SW480 (cell line): ENCODE data around the gene MPRIP.

ENCODE experiments used
- DNase-seq: peaks from one replicate; pipeline ENCODE4 v3.0.0-alpha.2; 2016; ENCODE audit warnings: low spot score

MPRIP gene

DNA sequence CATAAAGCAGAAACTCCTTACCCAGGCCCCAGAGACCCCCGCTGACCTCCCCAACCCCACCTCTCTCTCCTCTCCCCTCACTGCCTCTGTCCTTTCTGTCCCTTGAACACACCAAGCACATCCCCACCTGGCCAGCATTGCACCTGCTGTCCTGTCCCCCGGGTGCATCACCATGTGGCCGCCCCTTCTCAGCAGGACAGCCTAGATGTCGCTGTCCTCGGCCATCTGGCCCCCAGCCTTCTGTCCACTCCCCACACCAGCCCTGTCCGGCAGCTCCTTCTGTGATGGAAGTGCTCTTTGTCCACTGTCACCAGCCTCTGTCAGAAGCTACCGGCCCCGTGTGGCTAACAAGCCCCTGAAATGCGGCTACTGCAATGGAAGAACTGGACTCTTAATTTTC is 12.3 kb upstream of the MPRIP start:
- no peak for DNase-seq

DNA sequence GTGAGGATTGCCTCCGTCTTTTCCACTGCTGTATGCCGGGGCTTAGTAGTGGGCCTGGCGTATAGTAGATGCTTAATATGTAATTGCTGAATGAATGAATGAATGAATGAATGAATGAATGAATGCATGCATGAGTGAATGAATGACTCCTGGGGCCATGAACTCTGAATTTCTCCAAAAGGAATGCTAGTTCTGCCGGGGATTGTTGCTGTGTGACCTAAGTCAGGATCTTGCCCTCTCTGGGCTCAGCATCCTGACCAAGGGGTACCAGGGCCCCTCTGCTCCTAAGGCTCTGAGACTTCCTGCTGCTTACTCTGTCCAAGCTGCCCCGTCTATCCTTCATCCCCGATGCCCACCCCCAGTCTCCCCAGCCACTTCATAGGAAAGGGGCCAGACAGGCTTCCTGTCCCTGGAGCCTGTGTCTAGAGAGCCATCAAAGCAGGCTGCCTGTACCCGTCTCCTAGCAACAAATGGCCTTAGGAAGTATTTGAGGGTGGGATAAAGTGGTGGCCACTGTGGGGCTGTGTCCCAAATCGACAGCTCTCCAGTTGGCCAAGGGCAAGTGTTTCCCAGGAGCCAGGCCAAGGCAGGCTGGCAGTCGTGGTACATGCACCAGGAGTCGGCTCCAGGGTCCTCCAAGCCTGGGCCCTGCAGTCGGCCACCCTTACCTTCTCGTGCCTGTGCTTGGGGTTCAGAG is 11.6 kb upstream of the MPRIP start:
- DNase-seq = no peak

DNA sequence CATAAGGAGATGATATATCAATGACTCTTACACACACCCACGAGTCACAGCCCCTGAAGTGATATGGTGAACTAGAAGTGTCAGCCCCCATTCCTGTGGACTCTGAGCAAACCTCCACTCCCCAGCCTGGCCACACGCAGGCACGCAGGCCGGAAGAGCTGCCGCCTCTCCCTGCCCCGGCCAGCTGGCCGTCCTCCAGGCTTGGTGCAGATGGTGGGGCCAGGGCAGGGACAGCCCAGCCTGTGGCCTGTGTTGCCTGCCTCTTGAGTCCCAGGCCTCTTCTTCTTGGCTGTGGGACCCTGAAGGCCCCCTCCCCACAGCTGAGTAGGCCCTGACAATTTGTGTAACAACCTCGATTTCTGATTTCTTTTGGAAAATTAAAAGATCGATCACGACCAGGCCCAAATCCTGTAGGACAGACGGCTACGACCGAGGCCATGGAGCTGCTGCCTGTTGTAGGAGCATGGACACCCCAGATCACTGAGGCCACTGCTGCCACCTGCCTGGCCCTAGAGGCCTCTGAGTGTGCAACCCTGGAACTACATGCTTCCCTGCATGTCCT is 10.0 kb upstream of the MPRIP start:
- peak; percentile 84 for DNase-seq

DNA sequence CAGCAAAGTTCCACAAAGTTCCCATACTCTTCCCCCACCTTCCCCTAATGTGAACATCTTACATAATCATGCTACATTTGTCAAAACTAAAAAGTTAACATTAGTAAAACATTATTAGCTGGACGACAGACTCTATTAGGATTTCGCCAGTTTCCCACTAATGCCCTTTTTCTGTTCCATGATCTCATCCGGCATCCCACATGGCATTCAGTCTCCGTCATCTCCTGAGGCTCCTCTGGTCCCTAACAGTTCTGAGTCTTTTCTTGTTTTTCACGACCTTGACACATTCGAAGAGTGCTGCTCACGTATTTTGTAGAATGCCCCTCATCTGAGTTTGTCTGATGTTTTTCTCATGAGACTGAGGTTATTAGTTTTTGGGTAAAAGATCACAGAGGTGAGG is 8.8 kb upstream of the MPRIP start:
- DNase-seq = no peak

DNA sequence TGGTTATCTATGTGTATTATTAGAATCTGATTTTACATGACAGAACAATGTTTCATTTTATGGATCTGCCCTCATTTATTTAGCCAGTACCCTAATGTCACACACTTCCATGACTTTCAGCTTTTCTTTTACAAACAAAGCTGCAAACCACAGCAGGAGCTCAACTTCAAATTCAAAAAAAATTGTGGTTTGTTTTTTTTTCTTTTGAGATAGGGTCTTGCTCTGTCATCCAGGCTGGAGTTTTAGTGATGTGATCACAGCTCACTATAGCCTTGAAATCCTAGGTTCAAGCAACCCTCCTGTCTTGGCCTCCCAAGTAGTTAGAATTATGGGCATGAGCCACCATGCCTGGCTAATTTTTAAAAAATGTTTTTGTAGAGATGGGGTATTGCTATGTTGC is 8.2 kb upstream of the MPRIP start:
- DNase-seq = no peak

DNA sequence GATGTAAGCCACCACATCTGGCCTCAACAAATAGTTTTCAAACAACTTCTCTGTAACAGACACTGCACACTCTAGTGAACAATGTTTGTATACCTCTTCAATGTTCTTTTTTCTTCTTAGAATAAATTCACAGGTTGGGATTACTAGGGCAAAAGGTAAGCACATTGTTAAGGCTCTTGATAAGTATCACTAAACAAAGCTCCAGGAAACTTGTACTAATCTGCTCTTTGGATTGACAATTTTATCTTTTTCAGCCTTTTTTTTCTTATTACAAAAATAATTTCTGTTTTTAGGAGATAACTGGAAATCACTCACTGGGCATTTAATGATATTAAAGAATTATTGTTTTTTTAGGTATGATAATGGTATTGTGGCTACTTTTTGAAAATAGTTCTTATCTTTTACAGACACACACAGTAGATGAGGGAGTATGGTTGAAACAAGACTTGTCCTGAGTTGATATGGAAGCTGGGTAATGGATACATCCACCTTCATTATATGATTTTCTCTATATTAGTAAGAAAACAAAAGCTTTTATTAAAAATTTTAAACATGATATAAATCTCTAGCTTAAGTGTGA is 7.7 kb upstream of the MPRIP start:
- DNase-seq = no peak

DNA sequence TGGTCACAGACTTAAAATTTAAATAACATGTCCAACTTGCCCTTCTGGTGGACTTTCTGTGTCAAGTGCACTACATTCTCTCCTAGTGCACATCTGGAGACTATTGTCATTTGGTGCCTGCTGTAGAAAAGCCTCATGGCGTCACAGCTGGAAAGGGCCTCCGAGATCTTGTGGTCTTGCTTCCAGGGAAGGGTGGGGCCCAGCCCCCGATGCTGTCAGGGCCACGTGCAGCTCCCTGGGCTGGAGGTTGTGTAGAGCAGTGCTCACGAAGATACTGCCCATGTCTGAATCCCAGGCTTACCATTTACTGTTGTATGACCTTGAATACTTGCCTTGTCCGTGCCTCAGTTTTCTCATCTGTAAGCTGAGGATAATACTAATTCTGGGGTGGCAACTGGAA is 6.8 kb upstream of the MPRIP start:
- no peak for DNase-seq

DNA sequence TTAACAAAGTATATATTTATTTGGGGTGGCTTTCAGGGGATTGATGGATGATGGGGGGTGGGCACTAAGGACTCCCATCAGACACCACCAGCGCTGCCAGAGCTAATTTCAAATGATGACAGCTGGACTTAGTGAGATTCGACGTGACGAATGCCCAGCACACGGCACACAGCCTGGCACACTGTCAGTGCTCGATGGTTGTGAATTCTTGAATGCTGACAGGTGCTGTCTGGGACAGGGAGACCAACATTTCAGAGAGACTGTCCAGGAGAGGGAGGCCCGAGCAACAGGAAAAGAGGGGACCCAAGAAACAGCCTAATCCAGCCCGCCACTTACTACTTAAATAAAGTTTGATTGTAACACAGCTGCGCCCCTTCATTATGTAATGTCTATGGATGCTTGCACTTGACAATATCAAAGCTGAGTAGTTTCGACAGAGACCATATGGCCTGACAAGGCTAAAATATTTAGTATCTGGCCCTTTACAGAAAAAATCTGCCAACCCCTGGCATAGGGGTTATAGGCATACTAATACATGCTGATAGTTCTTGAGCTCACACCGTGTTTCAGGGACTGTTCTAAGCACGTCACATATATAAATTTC is 6.2 kb upstream of the MPRIP start:
- no peak for DNase-seq

DNA sequence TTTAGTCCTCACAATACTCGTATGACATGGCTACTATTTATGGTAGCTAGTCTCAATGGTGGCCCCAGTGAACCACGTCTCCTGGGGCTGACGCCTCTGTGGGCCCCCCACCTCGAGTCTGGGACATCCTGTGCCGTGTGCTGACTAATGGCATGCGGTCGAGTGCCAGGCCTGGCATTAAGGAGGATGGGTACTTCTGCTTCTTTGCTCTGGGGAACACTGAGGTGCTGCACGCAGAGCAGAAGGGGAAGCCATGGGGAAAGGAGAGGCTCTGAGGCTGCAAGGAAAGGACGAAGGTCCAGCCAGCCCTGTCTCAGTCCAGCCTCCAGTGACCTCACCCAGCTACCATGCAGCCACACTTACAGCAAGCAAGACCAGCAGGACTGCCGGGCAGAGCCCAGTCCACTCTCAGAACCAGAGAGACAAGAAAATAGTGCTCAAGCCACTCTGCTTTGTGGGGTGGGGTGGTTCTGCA is 5.7 kb upstream of the MPRIP start:
- no peak for DNase-seq

DNA sequence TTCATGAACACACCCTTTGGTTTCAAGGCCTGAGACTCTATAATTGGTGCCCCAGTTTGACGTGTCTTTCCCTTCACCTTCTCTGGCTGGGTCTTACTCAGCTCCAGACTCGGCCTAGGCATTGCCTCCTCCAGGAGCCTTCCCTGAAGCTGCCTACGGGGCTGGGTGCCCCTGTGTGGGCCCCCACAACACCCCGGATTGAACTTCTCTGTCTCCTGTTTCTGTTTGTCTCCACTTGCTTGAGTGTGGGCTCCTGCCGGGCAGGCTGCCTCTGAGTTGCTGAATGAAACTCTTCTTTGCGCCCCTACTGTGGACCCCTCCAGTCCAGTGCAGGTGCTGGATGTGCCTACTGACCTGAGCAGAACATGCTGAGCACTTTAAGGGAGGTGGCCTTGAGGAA is 2.3 kb upstream of the MPRIP start:
- no peak for DNase-seq

DNA sequence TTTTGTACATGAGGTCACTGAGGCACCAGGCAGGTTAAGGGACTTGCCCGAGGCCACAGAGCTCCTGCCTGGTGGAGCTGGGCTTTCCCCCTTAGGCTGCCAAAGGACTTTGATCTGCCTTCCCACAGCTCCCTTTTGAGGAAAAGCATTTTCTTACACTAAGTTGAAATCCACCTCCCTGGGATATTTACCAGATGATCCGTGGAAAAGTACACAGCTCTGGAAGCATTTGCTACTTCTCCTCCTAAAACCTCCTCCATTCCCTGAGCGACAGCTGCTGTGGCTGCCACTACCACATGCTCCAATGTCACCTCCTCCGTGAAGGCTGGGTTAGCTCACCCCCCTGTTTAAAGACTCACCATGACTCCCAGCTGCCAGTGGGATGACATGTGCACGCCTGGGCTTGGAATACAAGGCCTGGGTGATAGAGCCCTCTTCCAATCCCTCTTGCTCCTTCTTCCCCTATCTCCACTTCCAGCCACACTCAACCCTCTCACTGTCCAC is 1.2 kb upstream of the MPRIP start:
- DNase-seq = peak; percentile 75

DNA sequence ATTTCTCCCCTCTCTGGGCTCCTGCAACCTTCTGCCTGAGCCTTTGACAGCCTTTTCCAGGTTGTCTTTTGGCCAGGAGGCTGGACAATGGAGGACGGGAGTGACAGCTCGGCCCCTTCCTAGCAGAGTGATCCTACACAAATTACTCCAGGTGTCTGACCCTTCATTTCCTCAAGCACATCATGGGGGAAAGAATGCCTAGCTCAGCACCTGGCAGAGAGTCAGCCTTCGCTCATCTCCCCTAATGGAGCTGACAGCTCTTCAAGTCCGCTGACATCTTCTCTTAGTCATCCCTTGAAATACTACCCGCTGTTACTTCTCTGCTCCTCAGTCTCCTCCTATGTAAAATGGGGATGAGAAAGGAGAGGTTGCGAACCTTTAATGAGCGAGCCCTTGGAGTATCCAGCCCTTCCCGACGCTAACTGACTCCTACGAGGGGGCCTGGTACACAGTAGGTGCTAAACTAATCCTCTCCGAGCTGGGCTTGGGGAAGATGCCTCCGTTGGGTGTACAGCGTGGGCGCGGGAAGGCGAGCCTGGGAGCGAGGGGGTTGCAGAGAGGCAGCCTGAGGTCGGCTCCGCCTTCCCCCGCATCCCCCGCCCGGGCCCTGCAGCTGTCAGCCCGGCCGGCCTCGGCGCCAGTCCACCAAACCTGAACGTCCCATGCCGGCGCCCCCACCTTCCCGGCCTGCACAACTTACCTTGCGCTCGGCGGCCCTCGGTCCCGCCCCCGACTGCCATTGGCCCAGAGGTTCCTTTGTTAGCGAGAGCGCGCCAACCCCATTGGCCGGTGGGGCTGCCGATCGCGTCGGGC is 480 bp upstream of the MPRIP start:
- DNase-seq = peak; percentile 98

DNA sequence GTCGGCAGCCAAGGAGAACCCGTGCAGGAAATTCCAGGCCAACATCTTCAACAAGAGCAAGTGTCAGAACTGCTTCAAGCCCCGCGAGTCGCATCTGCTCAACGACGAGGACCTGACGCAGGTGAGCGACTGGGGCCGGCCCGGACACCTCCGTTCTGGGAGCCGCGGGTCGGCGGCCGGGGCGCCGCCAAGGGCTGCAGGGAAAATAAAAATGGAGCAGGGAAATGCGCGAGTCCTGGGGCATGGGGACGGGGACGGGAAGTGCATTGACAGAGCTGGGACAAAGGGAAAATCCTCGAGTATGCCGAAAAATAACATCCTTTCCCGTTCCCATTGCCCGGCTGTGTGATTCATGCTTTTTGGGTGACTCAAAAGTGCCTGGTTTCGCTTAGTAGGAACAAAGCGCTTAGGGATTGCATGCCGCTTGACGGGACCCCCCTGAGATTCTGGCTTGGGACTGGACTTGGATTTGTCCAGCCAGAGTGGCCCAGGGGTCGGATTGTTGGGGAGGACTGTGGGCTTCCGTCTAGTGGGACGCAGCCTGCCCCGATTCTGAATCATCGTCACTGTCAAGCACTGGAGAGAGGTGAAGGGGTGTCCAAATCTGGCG is 699 bp downstream of the MPRIP start:
- no peak for DNase-seq

DNA sequence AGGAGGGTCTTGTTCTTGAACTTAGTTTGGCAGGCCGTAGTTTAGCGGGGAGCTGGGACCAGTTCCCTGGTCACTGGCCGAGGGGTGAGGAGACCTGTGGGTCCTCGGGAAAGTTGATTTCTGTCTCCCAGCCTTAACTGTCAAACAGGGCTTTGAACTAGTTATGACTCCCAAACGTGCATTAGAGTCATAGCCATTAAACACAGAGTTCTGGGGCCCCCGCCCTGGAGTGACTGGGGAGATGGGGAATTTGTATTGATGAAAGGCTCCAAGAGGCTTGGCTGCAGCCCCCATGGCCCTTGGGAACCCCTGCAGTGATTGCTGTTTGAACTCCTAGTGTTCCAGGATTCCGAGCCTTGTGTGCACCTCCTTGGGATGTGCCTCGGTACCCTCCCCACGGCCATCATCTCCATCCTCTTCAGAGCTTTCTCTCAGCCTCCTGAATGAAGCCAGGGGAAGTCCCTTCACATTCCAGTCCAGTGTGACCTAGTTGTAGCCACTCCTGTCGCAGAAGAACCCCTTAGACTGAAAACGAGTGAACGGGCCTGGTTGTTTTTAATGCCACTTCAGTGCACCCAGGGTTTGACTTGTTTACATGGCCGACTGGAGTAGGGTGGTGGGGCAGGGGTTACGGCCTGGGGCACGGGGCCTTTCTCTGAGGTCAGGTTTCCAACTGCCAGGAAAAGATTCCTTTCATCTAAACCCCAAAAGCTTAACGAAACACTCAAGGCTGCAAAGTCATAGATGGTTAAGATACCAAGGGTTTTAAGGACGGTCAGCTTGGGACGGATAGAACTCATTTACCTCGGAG is 1.4 kb downstream of the MPRIP start:
- no peak for DNase-seq

DNA sequence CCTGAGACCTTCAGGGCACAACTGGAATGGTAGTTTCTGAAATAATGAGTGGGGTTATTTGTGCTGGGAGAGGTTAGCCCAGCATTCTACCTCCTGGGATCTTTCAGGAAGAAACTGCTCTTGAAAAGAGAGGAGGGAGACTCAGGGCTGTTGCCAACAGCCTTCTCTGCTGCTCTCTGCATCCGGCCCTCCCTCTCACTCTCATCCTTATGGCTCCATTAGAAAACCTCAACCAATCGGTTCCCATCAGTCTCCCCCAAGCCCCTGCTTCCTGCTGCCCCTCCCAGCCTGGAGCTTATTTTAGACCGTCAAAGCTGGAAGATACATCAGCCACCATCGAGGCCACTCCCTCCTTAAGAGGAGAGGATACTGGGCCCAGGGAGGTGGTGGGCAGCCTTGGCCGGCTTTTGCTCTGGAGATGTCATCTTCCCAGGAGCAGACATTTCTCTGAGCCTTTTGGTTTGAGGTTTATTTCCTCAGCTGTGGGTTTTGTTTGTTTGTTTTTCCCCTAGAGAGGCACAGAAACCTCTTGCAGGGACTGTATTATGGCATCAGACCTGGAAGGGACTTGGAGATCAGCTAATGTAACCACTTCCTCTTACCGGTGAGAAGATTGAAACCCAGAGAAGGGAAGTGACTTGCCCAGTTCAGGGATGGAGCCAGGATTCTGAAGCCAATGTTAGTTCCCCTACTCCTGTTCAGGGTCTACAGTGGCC is 2.7 kb downstream of the MPRIP start:
- peak; percentile 63 for DNase-seq

DNA sequence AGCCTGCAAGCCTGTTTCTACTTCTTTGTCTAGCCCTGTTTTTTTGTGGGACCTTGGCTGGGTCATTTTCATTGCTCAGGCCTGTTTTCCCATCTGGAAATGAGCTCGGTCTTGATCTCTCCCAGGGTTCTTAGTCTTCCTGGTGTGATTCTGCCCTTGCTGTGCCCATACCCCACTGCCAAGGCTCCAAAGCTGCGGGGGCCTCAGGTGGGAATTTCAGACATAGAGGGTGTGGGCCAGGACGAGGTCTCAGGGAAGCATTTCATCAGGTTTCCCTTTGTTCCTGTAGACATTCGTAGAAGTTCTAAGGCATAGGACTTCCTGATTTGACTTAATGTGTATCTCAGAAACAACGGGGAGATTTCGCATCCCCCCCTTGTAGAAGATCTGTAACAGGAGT is 5.8 kb downstream of the MPRIP start:
- no peak for DNase-seq

DNA sequence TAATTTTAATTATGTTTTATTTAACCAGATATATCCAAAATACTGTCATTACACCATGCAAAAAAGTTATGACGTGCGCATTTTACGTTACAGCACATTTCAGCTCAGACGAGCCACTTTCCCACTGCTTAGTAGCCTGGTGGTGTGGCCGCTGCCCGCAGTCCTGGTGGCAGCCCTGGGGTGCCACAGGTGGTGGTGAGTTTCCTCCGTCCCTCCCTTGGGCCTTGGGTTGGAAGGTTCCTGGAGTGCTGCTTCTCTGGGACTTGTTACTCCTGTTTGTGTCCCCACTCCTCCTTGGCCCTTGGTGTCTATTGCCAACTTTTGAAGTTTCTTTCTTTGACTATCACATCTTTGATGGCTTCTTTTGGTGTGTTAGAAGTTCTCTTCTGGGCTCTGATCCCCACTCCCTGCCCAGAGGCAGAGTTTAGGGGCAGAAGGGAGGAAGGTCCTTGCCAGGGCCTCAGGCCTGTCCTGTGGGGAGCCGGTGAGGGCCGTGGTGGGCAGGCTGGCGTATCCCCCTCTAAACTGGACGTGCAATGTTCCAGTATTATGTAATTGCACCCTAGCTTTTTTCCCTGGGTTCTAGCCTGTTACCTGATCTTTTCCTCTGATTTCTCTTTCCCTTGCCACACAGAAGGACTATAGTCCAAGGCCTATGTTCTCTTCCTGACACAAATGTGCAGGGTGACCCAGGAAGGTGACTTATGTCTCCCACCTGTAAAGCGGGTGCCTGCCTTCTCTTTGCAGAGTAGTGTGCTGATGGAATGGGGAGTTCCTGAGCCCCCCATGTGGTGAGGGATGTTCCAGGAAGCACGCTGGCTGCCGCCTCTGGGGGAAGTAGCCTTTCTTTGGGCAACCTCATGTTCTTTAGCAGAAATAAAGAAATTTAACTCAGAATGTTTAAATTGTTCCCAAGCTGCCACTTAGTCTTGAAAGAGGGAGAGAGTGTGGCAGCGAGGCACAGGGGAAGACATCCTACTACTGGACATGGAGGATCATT is 8.4 kb downstream of the MPRIP start:
- no peak for DNase-seq

DNA sequence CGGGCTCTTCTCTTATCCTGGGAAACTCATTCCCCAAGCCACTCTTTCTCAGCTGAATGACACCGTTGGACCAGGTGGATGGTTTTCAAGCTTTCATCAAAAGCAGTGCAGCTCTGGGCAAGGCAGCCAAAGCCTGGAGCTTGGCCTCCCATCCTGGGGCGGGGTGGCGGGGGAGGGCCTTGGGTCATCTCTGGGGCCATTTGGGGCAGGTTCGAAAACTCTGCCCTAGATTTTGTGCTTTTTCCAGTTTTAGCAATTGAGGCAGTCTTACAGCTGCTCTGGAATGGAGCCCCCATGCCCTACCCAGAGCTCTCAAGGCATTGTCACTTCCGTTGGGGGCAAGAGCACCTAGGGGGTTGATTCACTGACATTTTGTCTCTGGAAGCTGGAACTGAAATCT is 9.1 kb downstream of the MPRIP start:
- no peak for DNase-seq
